Measurements from ENCODE around the gene DUSP8. TPM values are rescaled to one million over a fixed set of nuclear protein-coding genes. Genes with fewer than 3 reads are reported as not detected.
"Not testable (repeated sequence)": the region's sequence is repeated elsewhere in the genome, so short reads cannot be mapped to it uniquely, and the experiment has no call there.

DUSP8 gene
- total RNA-seq, 1 experiment from 2014 or later = 10.2 TPM

- Histone ChIP-seq H2AFZ (ENCODE audit: low read depth, low read length, poor library complexity, severe bottlenecking) (no peak overlapping the region), H3K4me3 (replicated peaks in 1 of 2; ENCODE audit: low read depth in 1 of 2, low read length in 2 of 2) (no peak overlapping the region), H3K4me1 (ENCODE audit: control insufficient read depth in 1 of 2, insufficient read depth in 2 of 2, low read length in 2 of 2) (peaks cover 0 to 2% of the 10 kb centered on the region in 2 experiments; a peak in 1 of 4 replicates), H3K27me3 (ENCODE audit: insufficient read depth, low read length) (peaks cover 18% of the 10 kb centered on the region; the same call in 1 of the 2 replicates), H3K9ac (ENCODE audit: low read length) (no peak overlapping the region), H3K36me3 (ENCODE audit: control insufficient read depth in 1 of 2, insufficient read depth in 2 of 2, low read length in 2 of 2) (no peaks in the 10 kb centered on the region), H3K27ac (ENCODE audit: low read depth, low read length) (no peak overlapping the region), H3K79me2 (ENCODE audit: insufficient read depth, low read length) (no peaks in the 10 kb centered on the region), H3K4me2 (ENCODE audit: low read length) (no peak overlapping the region), H3K9me2 (ENCODE audit: insufficient read depth) (no peaks in the 10 kb centered on the region), H4K20me1 (ENCODE audit: insufficient read depth) (no peaks in the 10 kb centered on the region), H3K9me3 (ENCODE audit: control insufficient read depth in 1 of 2, insufficient read depth in 1 of 2, low read depth in 1 of 2, low read length in 2 of 2) (no peaks in the 10 kb centered on the region)
- ChIA-PET RAD21 (ENCODE audit: low non-redundant PET in 1 of 2, low total read pairs in 2 of 2, uncharacterized antibody in 2 of 2, unreplicated experiment in 2 of 2) (no interaction called here), POLR2A (no interaction called here), CTCF (no interaction called here)
- ATAC-seq (no peak), DNase-seq (ENCODE audit: low read depth, low spot score) (no peak)
- no peak for TF ChIP-seq CBX3 (IDR thresholded peaks at IDR 0.05; ENCODE audit: low read depth)
- TF ChIP-seq, protein P1, sequence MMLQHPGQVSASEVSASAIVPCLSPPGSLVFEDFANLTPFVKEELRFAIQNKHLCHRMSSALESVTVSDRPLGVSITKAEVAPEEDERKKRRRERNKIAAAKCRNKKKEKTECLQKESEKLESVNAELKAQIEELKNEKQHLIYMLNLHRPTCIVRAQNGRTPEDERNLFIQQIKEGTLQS (IDR thresholded peaks at IDR 0.05) = no peak
- TF ChIP-seq, protein P2, sequence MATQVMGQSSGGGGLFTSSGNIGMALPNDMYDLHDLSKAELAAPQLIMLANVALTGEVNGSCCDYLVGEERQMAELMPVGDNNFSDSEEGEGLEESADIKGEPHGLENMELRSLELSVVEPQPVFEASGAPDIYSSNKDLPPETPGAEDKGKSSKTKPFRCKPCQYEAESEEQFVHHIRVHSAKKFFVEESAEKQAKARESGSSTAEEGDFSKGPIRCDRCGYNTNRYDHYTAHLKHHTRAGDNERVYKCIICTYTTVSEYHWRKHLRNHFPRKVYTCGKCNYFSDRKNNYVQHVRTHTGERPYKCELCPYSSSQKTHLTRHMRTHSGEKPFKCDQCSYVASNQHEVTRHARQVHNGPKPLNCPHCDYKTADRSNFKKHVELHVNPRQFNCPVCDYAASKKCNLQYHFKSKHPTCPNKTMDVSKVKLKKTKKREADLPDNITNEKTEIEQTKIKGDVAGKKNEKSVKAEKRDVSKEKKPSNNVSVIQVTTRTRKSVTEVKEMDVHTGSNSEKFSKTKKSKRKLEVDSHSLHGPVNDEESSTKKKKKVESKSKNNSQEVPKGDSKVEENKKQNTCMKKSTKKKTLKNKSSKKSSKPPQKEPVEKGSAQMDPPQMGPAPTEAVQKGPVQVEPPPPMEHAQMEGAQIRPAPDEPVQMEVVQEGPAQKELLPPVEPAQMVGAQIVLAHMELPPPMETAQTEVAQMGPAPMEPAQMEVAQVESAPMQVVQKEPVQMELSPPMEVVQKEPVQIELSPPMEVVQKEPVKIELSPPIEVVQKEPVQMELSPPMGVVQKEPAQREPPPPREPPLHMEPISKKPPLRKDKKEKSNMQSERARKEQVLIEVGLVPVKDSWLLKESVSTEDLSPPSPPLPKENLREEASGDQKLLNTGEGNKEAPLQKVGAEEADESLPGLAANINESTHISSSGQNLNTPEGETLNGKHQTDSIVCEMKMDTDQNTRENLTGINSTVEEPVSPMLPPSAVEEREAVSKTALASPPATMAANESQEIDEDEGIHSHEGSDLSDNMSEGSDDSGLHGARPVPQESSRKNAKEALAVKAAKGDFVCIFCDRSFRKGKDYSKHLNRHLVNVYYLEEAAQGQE (IDR thresholded peaks at IDR 0.05; ENCODE audit: low read depth) = no peak
- intact Hi-C loops (cut with micrococcal nuclease) = no loop called here
- BruUV-seq (replicated peaks) = no TSS peak
These were observed 28.6 kb upstream of the DUSP8 start for GRCh38 chr11:1600626-1601025.

DNA sequence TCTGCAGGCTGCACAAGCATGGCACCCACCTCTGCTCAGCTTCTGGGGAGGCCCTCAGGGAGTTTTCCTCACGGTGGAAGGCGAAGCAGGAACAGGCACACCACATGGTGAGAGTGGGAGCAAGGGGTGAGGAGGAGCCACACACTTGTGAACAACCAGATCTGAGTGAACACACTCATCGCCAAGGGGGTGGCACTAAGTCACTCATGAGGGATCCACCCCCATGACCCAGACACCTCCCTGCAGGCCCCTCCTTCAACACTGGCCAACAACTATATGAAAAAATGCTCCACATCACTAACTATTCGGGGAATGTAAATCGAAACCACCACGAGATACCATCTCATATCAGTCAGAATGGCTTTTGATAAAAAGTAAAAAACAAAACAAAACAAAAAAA is 26.7 kb upstream of the DUSP8 start:
- ATAC-seq (no peak), DNase-seq (ENCODE audit: low read depth, low spot score) (no peak)
- Histone ChIP-seq H3K4me3 (replicated peaks in 1 of 2; ENCODE audit: low read depth in 1 of 2, low read length in 2 of 2) (no peak overlapping the region), H2AFZ (ENCODE audit: low read depth, low read length, poor library complexity, severe bottlenecking) (no peak overlapping the region), H3K27me3 (ENCODE audit: insufficient read depth, low read length) (peaks cover 19% of the 10 kb centered on the region; the same call in 1 of the 2 replicates), H3K9ac (ENCODE audit: low read length) (no peak overlapping the region), H3K79me2 (ENCODE audit: insufficient read depth, low read length) (no peaks in the 10 kb centered on the region), H3K4me2 (ENCODE audit: low read length) (no peak overlapping the region), H3K9me2 (ENCODE audit: insufficient read depth) (no peaks in the 10 kb centered on the region), H3K36me3 (ENCODE audit: control insufficient read depth in 1 of 2, insufficient read depth in 2 of 2, low read length in 2 of 2) (no peaks in the 10 kb centered on the region), H3K4me1 (ENCODE audit: control insufficient read depth in 1 of 2, insufficient read depth in 2 of 2, low read length in 2 of 2) (peaks cover 0 to 3% of the 10 kb centered on the region in 2 experiments; a peak in 1 of 4 replicates), H4K20me1 (ENCODE audit: insufficient read depth) (no peaks in the 10 kb centered on the region), H3K9me3 (ENCODE audit: control insufficient read depth in 1 of 2, insufficient read depth in 1 of 2, low read depth in 1 of 2, low read length in 2 of 2) (no peaks in the 10 kb centered on the region), H3K27ac (ENCODE audit: low read depth, low read length) (no peak overlapping the region)
- no peak for TF ChIP-seq JUND (IDR thresholded peaks at IDR 0.05)
- TF ChIP-seq, protein P3, sequence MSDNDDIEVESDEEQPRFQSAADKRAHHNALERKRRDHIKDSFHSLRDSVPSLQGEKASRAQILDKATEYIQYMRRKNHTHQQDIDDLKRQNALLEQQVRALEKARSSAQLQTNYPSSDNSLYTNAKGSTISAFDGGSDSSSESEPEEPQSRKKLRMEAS (IDR thresholded peaks at IDR 0.05) = no peak
- no peak for TF ChIP-seq ZFX (IDR thresholded peaks at IDR 0.05)
- TF ChIP-seq SP1 (IDR thresholded peaks at IDR 0.05; ENCODE audit: low read depth) = no peak
- TF ChIP-seq POLR2AphosphoS5 (IDR thresholded peaks at IDR 0.05; ENCODE audit: low read depth, low read length) = no peak
- no peak for TF ChIP-seq FOSL1 (IDR thresholded peaks at IDR 0.05; ENCODE audit: low read depth)
- no peak for TF ChIP-seq CEBPB (IDR thresholded peaks at IDR 0.05; ENCODE audit: low read depth)
- no peak for TF ChIP-seq POLR2A (IDR thresholded peaks at IDR 0.05; ENCODE audit: borderline replicate concordance, extremely low read depth, insufficient read depth, insufficient read length)
- no peak for TF ChIP-seq SRF (IDR thresholded peaks at IDR 0.05; ENCODE audit: low read depth)
- ChIA-PET POLR2A (no interaction called here), RAD21 (ENCODE audit: low non-redundant PET in 1 of 2, low total read pairs in 2 of 2, uncharacterized antibody in 2 of 2, unreplicated experiment in 2 of 2) (no interaction called here), CTCF (interaction anchor here (1.2 kb wide), 1 partner anchor 52 kb away, joined by 3 read pairs; no protein-coding TSS in a partner anchor)
- intact Hi-C loops (cut with micrococcal nuclease) = no loop called here
- BruUV-seq (replicated peaks) = no TSS peak

GRCh38 chr11:1598406-1598805 is 26.3 kb upstream of the DUSP8 start:
- intact Hi-C loops (cut with micrococcal nuclease); H4K20me1 ChIP-seq (ENCODE audit: insufficient read depth); H3K4me2 ChIP-seq (ENCODE audit: low read length); H2AFZ ChIP-seq (ENCODE audit: low read depth, low read length, poor library complexity, severe bottlenecking); RAD21 ChIA-PET (ENCODE audit: low non-redundant PET in 1 of 2, low total read pairs in 2 of 2, uncharacterized antibody in 2 of 2, unreplicated experiment in 2 of 2); H3K9me3 ChIP-seq (ENCODE audit: control insufficient read depth in 1 of 2, insufficient read depth in 1 of 2, low read depth in 1 of 2, low read length in 2 of 2); ATAC-seq; H3K27ac ChIP-seq (ENCODE audit: low read depth, low read length); H3K4me1 ChIP-seq (ENCODE audit: control insufficient read depth in 1 of 2, insufficient read depth in 2 of 2, low read length in 2 of 2); H3K79me2 ChIP-seq (ENCODE audit: insufficient read depth, low read length); BruUV-seq (replicated peaks); H3K9ac ChIP-seq (ENCODE audit: low read length); H3K4me3 ChIP-seq (replicated peaks in 1 of 2; ENCODE audit: low read depth in 1 of 2, low read length in 2 of 2); H3K9me2 ChIP-seq (ENCODE audit: insufficient read depth); H3K36me3 ChIP-seq (ENCODE audit: control insufficient read depth in 1 of 2, insufficient read depth in 2 of 2, low read length in 2 of 2); DNase-seq (ENCODE audit: low read depth, low spot score); POLR2A ChIA-PET: not testable (repeated sequence)
- CTCF ChIA-PET = interaction anchor here (1.2 kb wide), 1 partner anchor 52 kb away, joined by 3 read pairs; no protein-coding TSS in a partner anchor
- peaks cover 23% of the 10 kb centered on the region; the same call in 1 of the 2 replicates for H3K27me3 ChIP-seq (ENCODE audit: insufficient read depth, low read length)

All from HCT116 (cell line).